SK-N-SH treated with all-trans-retinoic acid at 6 μM for 48 hours (cell line): Measurements from ENCODE around the gene THUMPD2.
"Not testable (repeated sequence)": the region's sequence is repeated elsewhere in the genome, so short reads cannot be mapped to it uniquely, and the experiment has no call there.

Experiments
- ATAC-seq: fragments of 200-7000 bp; cut with Tn5 transposase; 3 replicates; pipeline ENCODE4 v1.9.1; 2020; ENCODE audit warnings: mild to moderate bottlenecking, moderate library complexity
- ARNTL ChIP-seq: fragments of 450-650 bp; formaldehyde crosslinking; IDR thresholded peaks from 2 replicates; pipeline ENCODE4 v1.5.0; 2020; ENCODE audit warnings: low read depth, mild to moderate bottlenecking, moderate library complexity, borderline replicate concordance
- BACH2 ChIP-seq: fragments of 250-450 bp; sonication (Bioruptor Pico); IDR thresholded peaks from 2 replicates; pipeline ENCODE4 v1.9.0; 2021; ENCODE audit warnings: mild to moderate bottlenecking, borderline replicate concordance
- CSDC2 ChIP-seq: fragments of 250-450 bp; sonication (Bioruptor Pico); IDR thresholded peaks from 2 replicates; pipeline ENCODE4 v1.5.0; 2020; ENCODE audit warnings: mild to moderate bottlenecking, moderate library complexity
- ESRRG ChIP-seq: fragments of 250-450 bp; sonication (Bioruptor Pico); IDR thresholded peaks from 2 replicates; pipeline ENCODE4 v1.6.1; 2021; ENCODE audit warnings: mild to moderate bottlenecking
- GLIS3 ChIP-seq: fragments of 250-450 bp; sonication (Bioruptor Pico); IDR thresholded peaks from 2 replicates; pipeline ENCODE4 v1.5.0; 2020; ENCODE audit warnings: mild to moderate bottlenecking, moderate library complexity
- ISL1 ChIP-seq: fragments of 250-450 bp; sonication (Bioruptor Pico); IDR thresholded peaks from 2 replicates; pipeline ENCODE4 v2.1.2; 2022; ENCODE audit warnings: mild to moderate bottlenecking, moderate library complexity
- OSR1 ChIP-seq: fragments of 250-450 bp; sonication (Bioruptor Pico); IDR thresholded peaks from 2 replicates; pipeline ENCODE4 v1.8.0; 2022; ENCODE audit warnings: moderate library complexity, mild to moderate bottlenecking, inconsistent platforms
- PPARA ChIP-seq: fragments of 250-450 bp; sonication (Bioruptor Pico); IDR thresholded peaks from 2 replicates; pipeline ENCODE4 v1.5.0; 2020; ENCODE audit warnings: mild to moderate bottlenecking, borderline replicate concordance
- RARB ChIP-seq: fragments of 250-450 bp; sonication (Bioruptor Pico); IDR thresholded peaks from 2 replicates; pipeline ENCODE4 v1.8.0; 2021; ENCODE audit warnings: mild to moderate bottlenecking, moderate library complexity
- SNAI2 ChIP-seq: fragments of 250-450 bp; sonication (Bioruptor Pico); IDR thresholded peaks from 2 replicates; pipeline ENCODE4 v1.5.0; 2020; ENCODE audit warnings: mild to moderate bottlenecking, moderate library complexity
- TCF4 ChIP-seq: fragments of 250-450 bp; sonication (Bioruptor Pico); IDR thresholded peaks from 2 replicates; pipeline ENCODE4 v1.8.0; 2021; ENCODE audit warnings: mild to moderate bottlenecking, moderate library complexity, borderline replicate concordance
- TOX ChIP-seq: fragments of 250-450 bp; sonication (Bioruptor Pico); IDR thresholded peaks from 2 replicates; pipeline ENCODE4 v1.8.0; 2021; ENCODE audit warnings: mild to moderate bottlenecking, moderate library complexity, borderline replicate concordance
- ZFP3 ChIP-seq: fragments of 250-450 bp; sonication (Bioruptor Pico); IDR thresholded peaks from 2 replicates; pipeline ENCODE4 v1.5.0; 2020; ENCODE audit warnings: mild to moderate bottlenecking, moderate library complexity
- ZFP30 ChIP-seq: fragments of 450-650 bp; formaldehyde crosslinking; IDR thresholded peaks from 2 replicates; pipeline ENCODE4 v1.5.0; 2022; ENCODE audit warnings: mild to moderate bottlenecking, moderate library complexity
- ZNF565 ChIP-seq: fragments of 450-650 bp; formaldehyde crosslinking; conservative IDR thresholded peaks from 2 replicates; pipeline ENCODE4 v1.5.0; 2020; ENCODE audit warnings: low read depth, mild to moderate bottlenecking, moderate library complexity
- ZNF70 ChIP-seq: fragments of 450-650 bp; formaldehyde crosslinking; IDR thresholded peaks from 2 replicates; pipeline ENCODE4 v1.5.0; 2020; ENCODE audit warnings: mild to moderate bottlenecking, moderate library complexity
- ZNF8 ChIP-seq: fragments of 450-650 bp; formaldehyde crosslinking; IDR thresholded peaks from 2 replicates; pipeline ENCODE4 v1.5.0; 2020; ENCODE audit warnings: mild to moderate bottlenecking, moderate library complexity
- TF ChIP-seq, protein P1 (sequence below): fragments of 250-450 bp; sonication (Bioruptor Pico); IDR thresholded peaks from 2 replicates; pipeline ENCODE4 v1.5.0; 2020; ENCODE audit warnings: mild to moderate bottlenecking, moderate library complexity
- TF ChIP-seq, protein P2 (sequence below): fragments of 250-450 bp; sonication (Bioruptor Pico); IDR thresholded peaks from 2 replicates; pipeline ENCODE4 v1.5.1; 2020; ENCODE audit warnings: low read depth, mild to moderate bottlenecking, moderate library complexity
- TF ChIP-seq, protein P3 (sequence below): fragments of 250-450 bp; sonication (Bioruptor Pico); IDR thresholded peaks from 2 replicates; pipeline ENCODE4 v1.8.0; 2020; ENCODE audit warnings: mild to moderate bottlenecking, moderate library complexity, borderline replicate concordance
- TF ChIP-seq, protein P4 (sequence below): fragments of 250-450 bp; sonication (Bioruptor Pico); IDR thresholded peaks from 2 replicates; pipeline ENCODE4 v1.5.1; 2021; ENCODE audit warnings: mild to moderate bottlenecking, moderate library complexity

Gene THUMPD2

DNA sequence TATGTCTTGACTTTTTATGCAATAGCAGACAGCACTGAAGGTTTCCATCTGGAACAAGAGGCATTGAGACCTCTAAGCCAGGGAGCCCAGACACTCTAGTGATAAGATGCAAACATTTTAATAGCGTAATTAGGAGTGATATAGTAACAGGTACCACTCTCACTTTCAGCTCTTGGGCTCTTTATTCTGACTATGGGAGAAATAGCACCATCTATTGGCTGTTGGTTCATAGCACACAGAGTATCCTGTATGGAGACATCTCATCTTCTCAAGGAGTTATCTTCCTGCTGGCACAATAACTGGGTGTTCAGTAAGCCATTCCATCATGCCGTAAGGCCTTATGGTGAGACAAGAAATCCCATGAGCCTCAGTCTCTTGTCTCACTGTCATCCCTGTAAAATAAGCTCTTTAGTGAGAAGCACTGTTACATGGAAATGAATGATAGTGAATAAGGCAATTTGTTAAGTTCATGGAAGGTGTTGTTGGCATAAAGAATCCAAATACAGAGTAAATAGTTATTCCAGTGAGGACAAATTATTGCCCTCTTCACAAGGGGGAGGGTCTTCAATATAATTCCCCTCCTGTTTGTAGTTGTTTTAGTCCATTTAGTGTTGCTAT is 48.3 kb downstream of the THUMPD2 start (continued):
- TF ChIP-seq, protein P1, sequence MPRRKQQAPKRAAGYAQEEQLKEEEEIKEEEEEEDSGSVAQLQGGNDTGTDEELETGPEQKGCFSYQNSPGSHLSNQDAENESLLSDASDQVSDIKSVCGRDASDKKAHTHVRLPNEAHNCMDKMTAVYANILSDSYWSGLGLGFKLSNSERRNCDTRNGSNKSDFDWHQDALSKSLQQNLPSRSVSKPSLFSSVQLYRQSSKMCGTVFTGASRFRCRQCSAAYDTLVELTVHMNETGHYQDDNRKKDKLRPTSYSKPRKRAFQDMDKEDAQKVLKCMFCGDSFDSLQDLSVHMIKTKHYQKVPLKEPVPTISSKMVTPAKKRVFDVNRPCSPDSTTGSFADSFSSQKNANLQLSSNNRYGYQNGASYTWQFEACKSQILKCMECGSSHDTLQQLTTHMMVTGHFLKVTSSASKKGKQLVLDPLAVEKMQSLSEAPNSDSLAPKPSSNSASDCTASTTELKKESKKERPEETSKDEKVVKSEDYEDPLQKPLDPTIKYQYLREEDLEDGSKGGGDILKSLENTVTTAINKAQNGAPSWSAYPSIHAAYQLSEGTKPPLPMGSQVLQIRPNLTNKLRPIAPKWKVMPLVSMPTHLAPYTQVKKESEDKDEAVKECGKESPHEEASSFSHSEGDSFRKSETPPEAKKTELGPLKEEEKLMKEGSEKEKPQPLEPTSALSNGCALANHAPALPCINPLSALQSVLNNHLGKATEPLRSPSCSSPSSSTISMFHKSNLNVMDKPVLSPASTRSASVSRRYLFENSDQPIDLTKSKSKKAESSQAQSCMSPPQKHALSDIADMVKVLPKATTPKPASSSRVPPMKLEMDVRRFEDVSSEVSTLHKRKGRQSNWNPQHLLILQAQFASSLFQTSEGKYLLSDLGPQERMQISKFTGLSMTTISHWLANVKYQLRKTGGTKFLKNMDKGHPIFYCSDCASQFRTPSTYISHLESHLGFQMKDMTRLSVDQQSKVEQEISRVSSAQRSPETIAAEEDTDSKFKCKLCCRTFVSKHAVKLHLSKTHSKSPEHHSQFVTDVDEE, result no peak
- TF ChIP-seq ESRRG (CRISPR knock-in tag), result no peak
- no peak for TF ChIP-seq ZNF8 (CRISPR knock-in tag)

DNA sequence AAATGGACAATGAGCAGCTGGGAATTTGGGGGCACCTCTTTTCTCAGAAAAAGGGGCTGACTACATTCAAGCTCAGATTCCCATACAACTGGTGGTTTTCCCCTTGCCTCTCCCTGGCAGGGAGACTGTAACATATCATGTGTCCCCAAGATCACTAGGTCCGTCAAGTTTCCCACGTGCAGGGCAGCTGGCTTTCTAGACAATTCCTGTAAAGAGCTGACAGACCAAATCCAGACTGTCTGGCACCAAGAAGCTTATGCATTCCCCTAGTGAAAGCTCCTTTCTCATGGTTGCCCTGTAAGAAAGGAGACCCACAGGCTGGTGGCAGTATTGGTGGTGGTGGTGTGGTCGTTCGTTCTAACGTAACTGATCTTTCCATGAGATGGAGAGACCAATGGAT is 48.8 kb downstream of the THUMPD2 start:
- no peak for ATAC-seq
- TF ChIP-seq TOX (no peak), ZNF8 (CRISPR knock-in tag) (no peak), TCF4 (CRISPR knock-in tag) (no peak), CSDC2 (CRISPR knock-in tag) (no peak), ZFP3 (CRISPR knock-in tag) (no peak), BACH2 (no peak), ZNF565 (CRISPR knock-in tag) (no peak), ISL1 (CRISPR knock-in tag) (no peak), ESRRG (CRISPR knock-in tag) (no peak)
- TF ChIP-seq, protein P2, sequence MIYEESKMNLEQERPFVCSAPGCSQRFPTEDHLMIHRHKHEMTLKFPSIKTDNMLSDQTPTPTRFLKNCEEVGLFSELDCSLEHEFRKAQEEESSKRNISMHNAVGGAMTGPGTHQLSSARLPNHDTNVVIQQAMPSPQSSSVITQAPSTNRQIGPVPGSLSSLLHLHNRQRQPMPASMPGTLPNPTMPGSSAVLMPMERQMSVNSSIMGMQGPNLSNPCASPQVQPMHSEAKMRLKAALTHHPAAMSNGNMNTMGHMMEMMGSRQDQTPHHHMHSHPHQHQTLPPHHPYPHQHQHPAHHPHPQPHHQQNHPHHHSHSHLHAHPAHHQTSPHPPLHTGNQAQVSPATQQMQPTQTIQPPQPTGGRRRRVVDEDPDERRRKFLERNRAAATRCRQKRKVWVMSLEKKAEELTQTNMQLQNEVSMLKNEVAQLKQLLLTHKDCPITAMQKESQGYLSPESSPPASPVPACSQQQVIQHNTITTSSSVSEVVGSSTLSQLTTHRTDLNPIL, result no peak
- TF ChIP-seq, protein P3, sequence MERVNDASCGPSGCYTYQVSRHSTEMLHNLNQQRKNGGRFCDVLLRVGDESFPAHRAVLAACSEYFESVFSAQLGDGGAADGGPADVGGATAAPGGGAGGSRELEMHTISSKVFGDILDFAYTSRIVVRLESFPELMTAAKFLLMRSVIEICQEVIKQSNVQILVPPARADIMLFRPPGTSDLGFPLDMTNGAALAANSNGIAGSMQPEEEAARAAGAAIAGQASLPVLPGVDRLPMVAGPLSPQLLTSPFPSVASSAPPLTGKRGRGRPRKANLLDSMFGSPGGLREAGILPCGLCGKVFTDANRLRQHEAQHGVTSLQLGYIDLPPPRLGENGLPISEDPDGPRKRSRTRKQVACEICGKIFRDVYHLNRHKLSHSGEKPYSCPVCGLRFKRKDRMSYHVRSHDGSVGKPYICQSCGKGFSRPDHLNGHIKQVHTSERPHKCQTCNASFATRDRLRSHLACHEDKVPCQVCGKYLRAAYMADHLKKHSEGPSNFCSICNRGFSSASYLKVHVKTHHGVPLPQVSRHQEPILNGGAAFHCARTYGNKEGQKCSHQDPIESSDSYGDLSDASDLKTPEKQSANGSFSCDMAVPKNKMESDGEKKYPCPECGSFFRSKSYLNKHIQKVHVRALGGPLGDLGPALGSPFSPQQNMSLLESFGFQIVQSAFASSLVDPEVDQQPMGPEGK (CRISPR knock-in tag), result no peak

DNA sequence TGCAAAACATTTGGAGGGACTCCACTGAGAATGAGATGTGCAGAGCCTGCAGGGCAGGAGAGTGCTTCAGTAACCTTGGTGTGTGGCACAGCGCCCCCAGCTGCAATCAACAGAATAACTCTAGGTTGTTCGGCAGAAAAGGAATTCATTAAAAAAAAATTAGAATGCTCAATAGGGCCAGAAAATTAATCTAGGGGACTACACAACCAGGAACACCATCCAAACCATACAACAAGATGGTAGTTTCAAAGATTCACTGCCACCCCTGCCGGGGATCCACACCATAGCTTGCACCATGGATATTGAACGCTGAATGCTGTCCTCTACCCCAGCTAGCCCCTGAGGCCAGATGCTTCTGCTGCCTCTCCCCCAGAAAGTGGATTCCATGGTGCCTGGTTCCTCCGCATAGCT is 50.1 kb downstream of the THUMPD2 start:
- TF ChIP-seq GLIS3 (CRISPR knock-in tag) (no peak), TOX (no peak), RARB (CRISPR knock-in tag) (no peak), TCF4 (CRISPR knock-in tag) (no peak), ZNF70 (CRISPR knock-in tag) (no peak), ISL1 (CRISPR knock-in tag) (no peak), SNAI2 (CRISPR knock-in tag) (no peak), ZNF8 (CRISPR knock-in tag) (no peak), ZNF565 (CRISPR knock-in tag) (no peak), BACH2 (no peak), ESRRG (CRISPR knock-in tag) (no peak), ZFP30 (no peak), ARNTL (no peak), CSDC2 (CRISPR knock-in tag) (no peak), PPARA (CRISPR knock-in tag) (no peak), OSR1 (no peak)
- TF ChIP-seq, protein P1, result no peak
- TF ChIP-seq, protein P4, sequence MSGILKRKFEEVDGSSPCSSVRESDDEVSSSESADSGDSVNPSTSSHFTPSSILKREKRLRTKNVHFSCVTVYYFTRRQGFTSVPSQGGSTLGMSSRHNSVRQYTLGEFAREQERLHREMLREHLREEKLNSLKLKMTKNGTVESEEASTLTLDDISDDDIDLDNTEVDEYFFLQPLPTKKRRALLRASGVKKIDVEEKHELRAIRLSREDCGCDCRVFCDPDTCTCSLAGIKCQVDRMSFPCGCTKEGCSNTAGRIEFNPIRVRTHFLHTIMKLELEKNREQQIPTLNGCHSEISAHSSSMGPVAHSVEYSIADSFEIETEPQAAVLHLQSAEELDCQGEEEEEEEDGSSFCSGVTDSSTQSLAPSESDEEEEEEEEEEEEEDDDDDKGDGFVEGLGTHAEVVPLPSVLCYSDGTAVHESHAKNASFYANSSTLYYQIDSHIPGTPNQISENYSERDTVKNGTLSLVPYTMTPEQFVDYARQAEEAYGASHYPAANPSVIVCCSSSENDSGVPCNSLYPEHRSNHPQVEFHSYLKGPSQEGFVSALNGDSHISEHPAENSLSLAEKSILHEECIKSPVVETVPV (CRISPR knock-in tag), result no peak
- TF ChIP-seq, protein P2, result no peak
- TF ChIP-seq, protein P3 (CRISPR knock-in tag), result no peak
- peak; percentile 83 for ATAC-seq

DNA sequence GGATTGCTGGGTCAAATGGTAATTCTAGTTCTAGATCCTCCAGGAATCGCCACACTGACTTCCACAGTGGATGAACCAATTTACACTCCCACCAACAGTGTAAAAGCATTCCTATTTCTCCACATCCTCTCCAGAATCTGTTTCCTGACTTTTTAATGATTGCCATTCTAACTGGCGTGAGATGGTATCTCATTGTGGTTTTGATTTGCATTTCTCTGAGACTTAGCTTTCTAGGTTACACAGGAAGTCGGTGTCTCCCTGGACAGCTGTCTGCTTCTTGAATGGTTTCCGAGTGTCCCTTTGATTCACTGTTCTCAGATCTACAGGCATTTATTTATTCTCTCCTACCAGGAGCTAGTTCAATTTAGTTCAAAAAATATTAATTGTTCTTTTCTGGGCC is 51.0 kb downstream of the THUMPD2 start:
- not testable (repeated sequence) for ATAC-seq
